ENCODE results near the gene DOCK7.

The DOCK7 gene

DNA sequence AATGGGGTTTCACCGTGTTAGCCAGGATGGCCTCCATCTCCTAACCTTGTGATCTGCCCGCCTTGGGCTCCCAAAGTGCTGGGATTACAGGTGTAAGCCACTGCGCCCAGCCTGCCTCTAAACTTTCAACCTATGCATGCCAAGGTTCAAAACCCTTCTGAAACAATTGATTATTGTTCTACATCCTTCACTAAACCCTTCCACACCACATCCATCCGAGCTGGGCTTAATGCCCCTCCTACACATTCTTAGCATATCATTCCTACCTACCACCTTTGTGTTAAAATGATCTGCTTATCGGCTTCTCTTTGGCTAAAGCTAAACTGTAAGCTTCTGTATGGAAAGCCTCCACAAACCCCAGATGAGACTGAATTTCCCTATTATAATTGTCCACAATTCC, 40.8 kb upstream of the DOCK7 start:
- peaks cover 3% of the 10 kb centered on the region; the same call in 1 of the 2 replicates for H3K27me3 ChIP-seq (ENCODE audit: control insufficient read depth, low read length)
- no peaks in the 10 kb centered on the region for H4K20me1 ChIP-seq (ENCODE audit: control insufficient read depth, insufficient read depth, low read depth, low read length)
- H3K9me2 ChIP-seq (replicated peaks; ENCODE audit: control insufficient read depth, low read length): no peaks in the 10 kb centered on the region
- H3K4me3 ChIP-seq (ENCODE audit: low read length): no peak overlapping the region
- TF ChIP-seq EZH2phosphoT487 (IDR thresholded peaks at IDR 0.05; ENCODE audit: borderline replicate concordance, low read length): no peak
- TF ChIP-seq, protein P1, sequence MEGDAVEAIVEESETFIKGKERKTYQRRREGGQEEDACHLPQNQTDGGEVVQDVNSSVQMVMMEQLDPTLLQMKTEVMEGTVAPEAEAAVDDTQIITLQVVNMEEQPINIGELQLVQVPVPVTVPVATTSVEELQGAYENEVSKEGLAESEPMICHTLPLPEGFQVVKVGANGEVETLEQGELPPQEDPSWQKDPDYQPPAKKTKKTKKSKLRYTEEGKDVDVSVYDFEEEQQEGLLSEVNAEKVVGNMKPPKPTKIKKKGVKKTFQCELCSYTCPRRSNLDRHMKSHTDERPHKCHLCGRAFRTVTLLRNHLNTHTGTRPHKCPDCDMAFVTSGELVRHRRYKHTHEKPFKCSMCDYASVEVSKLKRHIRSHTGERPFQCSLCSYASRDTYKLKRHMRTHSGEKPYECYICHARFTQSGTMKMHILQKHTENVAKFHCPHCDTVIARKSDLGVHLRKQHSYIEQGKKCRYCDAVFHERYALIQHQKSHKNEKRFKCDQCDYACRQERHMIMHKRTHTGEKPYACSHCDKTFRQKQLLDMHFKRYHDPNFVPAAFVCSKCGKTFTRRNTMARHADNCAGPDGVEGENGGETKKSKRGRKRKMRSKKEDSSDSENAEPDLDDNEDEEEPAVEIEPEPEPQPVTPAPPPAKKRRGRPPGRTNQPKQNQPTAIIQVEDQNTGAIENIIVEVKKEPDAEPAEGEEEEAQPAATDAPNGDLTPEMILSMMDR (IDR thresholded peaks at IDR 0.05; ENCODE audit: low read depth, low read length, poor library complexity, severe bottlenecking): no peak
- H3K4me1 ChIP-seq (ENCODE audit: control insufficient read depth, low read length): no peaks in the 10 kb centered on the region
- H3K9me3 ChIP-seq (ENCODE audit: control insufficient read depth, insufficient read depth, low read length): no peaks in the 10 kb centered on the region
- H3K4me2 ChIP-seq (ENCODE audit: low read length): no peak overlapping the region
- H3F3A ChIP-seq (ENCODE audit: control insufficient read depth, insufficient read depth): no peaks in the 10 kb centered on the region
- H3K79me2 ChIP-seq (ENCODE audit: control insufficient read depth, low read length): no peaks in the 10 kb centered on the region
- no peaks in the 10 kb centered on the region for H3K36me3 ChIP-seq (ENCODE audit: control insufficient read depth, low read length)
- no peak overlapping the region for H3K27ac ChIP-seq (ENCODE audit: low read depth, low read length)

DNA sequence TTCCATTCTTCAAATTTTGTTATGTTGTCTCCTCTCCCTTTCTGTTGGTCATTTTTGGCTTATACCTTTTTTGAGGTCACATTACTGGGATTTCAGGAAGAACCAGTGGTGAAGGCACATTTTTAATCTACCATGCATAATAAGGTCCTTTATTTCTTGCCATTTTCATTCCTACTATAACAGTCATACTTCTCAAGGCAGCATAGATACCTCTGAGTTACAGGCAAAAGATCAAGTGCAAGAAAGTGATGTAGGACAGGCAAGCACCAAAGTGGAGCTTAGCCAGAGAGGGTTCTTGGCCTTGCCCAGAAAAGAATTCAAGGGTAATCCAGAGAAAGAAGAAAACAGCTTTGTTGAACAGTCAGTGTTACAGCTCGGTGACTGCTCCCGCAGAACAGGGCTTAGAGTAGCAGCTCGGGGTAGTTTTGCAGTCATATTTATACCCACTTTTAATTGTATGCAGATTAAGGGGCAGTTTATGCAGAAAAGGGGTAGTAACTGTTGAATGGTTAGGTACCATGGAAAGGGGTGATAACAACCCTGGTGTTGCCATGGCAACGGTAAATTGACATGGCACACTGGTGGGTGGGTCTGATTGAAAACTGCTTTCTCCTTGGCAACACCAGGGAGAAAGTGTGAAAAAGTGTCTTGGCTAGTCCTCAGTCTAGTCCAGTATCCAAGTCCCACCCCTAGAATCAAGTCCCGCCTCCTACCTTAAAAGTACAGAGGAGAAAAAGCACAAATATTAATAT, 39.6 kb upstream of the DOCK7 start:
- TF ChIP-seq, protein P1 (IDR thresholded peaks at IDR 0.05; ENCODE audit: low read depth, low read length, poor library complexity, severe bottlenecking): no peak
- no peak for TF ChIP-seq EZH2phosphoT487 (IDR thresholded peaks at IDR 0.05; ENCODE audit: borderline replicate concordance, low read length)
- no peak overlapping the region for H3K27ac ChIP-seq (ENCODE audit: low read depth, low read length)

DNA sequence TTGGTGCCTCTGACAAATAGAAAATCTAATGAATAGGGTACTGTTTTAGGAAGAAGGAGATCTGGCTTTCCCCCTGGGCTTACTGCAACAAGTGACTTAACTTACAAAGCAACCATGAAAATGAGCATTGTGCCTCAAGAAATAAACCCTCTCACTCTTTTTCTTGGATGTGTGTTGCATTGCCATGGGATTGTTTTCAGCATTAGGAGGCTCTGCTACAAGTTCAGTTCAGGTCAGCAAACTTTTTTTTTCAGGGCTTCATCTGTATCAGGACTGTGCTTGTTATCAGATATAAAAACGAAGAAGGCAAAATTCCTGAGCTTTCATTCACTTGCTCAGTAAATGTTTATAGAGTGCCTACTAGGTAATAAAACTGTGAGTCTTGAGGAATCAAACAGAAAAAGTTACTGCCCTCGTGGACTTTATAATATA, 37.8 kb upstream of the DOCK7 start:
- H3K36me3 ChIP-seq (ENCODE audit: control insufficient read depth, low read length): no peaks in the 10 kb centered on the region
- H3F3A ChIP-seq (ENCODE audit: control insufficient read depth, insufficient read depth): no peaks in the 10 kb centered on the region
- H3K4me3 ChIP-seq (ENCODE audit: low read length): no peak overlapping the region
- H3K79me2 ChIP-seq (ENCODE audit: control insufficient read depth, low read length): no peaks in the 10 kb centered on the region
- H3K27me3 ChIP-seq (ENCODE audit: control insufficient read depth, low read length): peaks cover 3% of the 10 kb centered on the region; the same call in 1 of the 2 replicates
- H3K27ac ChIP-seq (ENCODE audit: low read depth, low read length): no peak overlapping the region
- no peaks in the 10 kb centered on the region for H3K9me2 ChIP-seq (replicated peaks; ENCODE audit: control insufficient read depth, low read length)
- TF ChIP-seq EZH2phosphoT487 (IDR thresholded peaks at IDR 0.05; ENCODE audit: borderline replicate concordance, low read length): no peak
- TF ChIP-seq, protein P1 (IDR thresholded peaks at IDR 0.05; ENCODE audit: low read depth, low read length, poor library complexity, severe bottlenecking): no peak
- H3K9me3 ChIP-seq (ENCODE audit: control insufficient read depth, insufficient read depth, low read length): no peaks in the 10 kb centered on the region
- H4K20me1 ChIP-seq (ENCODE audit: control insufficient read depth, insufficient read depth, low read depth, low read length): no peaks in the 10 kb centered on the region
- no peaks in the 10 kb centered on the region for H3K4me1 ChIP-seq (ENCODE audit: control insufficient read depth, low read length)
- no peak overlapping the region for H3K4me2 ChIP-seq (ENCODE audit: low read length)

More for the DNA sequence above, 39.6 kb upstream of the DOCK7 start:
- H4K20me1 ChIP-seq (ENCODE audit: control insufficient read depth, insufficient read depth, low read depth, low read length): no peaks in the 10 kb centered on the region
- no peak overlapping the region for H3K4me3 ChIP-seq (ENCODE audit: low read length)
- no peaks in the 10 kb centered on the region for H3K36me3 ChIP-seq (ENCODE audit: control insufficient read depth, low read length)
- H3K27me3 ChIP-seq (ENCODE audit: control insufficient read depth, low read length): peaks cover 3% of the 10 kb centered on the region; the same call in 1 of the 2 replicates
- no peaks in the 10 kb centered on the region for H3K4me1 ChIP-seq (ENCODE audit: control insufficient read depth, low read length)
- H3K4me2 ChIP-seq (ENCODE audit: low read length): no peak overlapping the region
- no peaks in the 10 kb centered on the region for H3K9me3 ChIP-seq (ENCODE audit: control insufficient read depth, insufficient read depth, low read length)
- no peaks in the 10 kb centered on the region for H3K9me2 ChIP-seq (replicated peaks; ENCODE audit: control insufficient read depth, low read length)
- no peaks in the 10 kb centered on the region for H3K79me2 ChIP-seq (ENCODE audit: control insufficient read depth, low read length)
- no peaks in the 10 kb centered on the region for H3F3A ChIP-seq (ENCODE audit: control insufficient read depth, insufficient read depth)

All from DOHH2 (cell line).